Esophagus muscularis mucosa (tissue), 3 donors: Measurements from ENCODE around the gene CTRL.

ENCODE experiments used
- CTCF ChIP-seq, 3 experiments: fragments of 200-600 bp in 2 of 3; fragments of 450-650 bp in 1 of 3; sonication (generic) in 2 of 3; IDR thresholded peaks; one replicate each; pipeline ENCODE4 v1.5.1; 2017 to 2019; ENCODE audit warnings: antibody characterized with exemption in 3 of 3, mild to moderate bottlenecking in 2 of 3, moderate library complexity in 1 of 3
- EP300 ChIP-seq: sonication (generic); formaldehyde crosslinking; IDR thresholded peaks from one replicate; pipeline ENCODE4 v1.6.1; 2017; ENCODE audit warnings: antibody characterized with exemption

GRCh38 chr16:67917140-67917851, 14.4 kb downstream of the CTRL start:
- TF ChIP-seq CTCF (IDR thresholded peaks at IDR 0.05): no peak
- no peak for TF ChIP-seq EP300
